ENCODE measurements around the gene MAN1A2. TPM values are rescaled to one million over a fixed set of nuclear protein-coding genes. Genes with fewer than 3 reads are reported as not detected.

MAN1A2 gene
- total RNA-seq, 5 donors from 2014 or later (not counting 1 experiment from before 2014, with no cell fraction given) = 43.3 to 64.4 (median 51.4) TPM

DNA sequence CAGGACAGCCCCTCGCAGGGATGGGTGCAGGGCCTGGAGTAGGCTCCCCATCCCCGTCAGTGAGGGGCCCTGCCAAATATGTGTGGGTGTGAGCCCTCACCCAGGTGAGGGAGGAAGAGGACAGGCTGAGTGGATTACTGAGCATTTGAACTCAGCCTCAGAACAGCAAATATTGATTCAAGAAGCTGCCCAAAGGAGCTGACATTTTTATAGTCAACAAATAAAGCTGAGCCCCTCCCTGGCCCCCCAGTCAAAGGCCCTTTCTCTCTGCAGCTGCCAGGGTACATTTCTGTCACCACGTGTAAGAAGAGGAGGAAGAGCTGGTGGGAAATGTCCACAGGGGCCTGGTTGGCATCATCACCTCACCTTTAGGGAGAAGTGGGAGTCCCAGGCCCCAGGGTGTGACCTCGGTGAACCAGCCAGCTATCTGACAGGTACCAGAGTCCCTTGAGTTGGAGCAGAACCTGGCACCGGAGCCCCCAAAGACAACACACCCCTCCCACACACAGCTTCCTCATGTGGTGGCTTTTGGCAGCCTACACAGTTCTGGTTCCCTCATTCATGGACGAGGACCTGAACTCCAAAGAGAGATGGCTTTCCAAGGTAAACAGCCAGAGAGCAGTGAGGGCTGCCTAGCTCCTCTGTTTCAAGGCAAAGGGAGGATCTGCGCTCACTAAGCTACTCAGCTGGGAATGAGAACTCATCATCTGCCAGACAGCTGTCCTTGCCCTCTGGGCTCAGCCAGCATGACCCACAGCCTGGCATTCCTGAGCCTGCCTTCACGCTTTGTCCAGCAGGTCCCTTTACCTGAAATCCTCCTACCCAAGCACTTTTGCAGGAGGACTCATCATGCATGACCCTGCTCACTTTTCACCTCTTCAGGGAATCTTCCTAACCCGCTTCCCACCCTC, 195.6 kb downstream of the MAN1A2 start:
- no peaks in the 10 kb centered on the region for H3K36me3 ChIP-seq (ENCODE audit: control insufficient read depth in 2 of 2, extremely low read depth in 1 of 2, insufficient read depth in 1 of 2, low read length in 1 of 2)
- Mint-ChIP-seq H3K36me3 (peaks cover 5% of the 10 kb centered on the region), H3K4me3 (no peak overlapping the region), H3K9me3 (peaks cover 8 to 11% (median 8%) of the 10 kb centered on the region in 3 donors), H3K4me1 (no peaks in the 10 kb centered on the region), H3K27ac (no peak overlapping the region), H3K27me3 (no peaks in the 10 kb centered on the region)
- no peak for DNase-seq
- no peaks in the 10 kb centered on the region for H3K4me1 ChIP-seq (ENCODE audit: control insufficient read depth in 1 of 2, extremely low read depth in 1 of 2, insufficient read depth in 2 of 2, low read length in 2 of 2)
- peaks cover 0 to 17% of the 10 kb centered on the region in 2 experiments for H3K27me3 ChIP-seq (replicated peaks in 1 of 2; ENCODE audit: control insufficient read depth in 2 of 2, extremely low read depth in 1 of 2, insufficient read depth in 2 of 2, low read length in 1 of 2)
- no peak overlapping the region for H3K27ac ChIP-seq (ENCODE audit: low read length)
- H3K4me3 ChIP-seq (ENCODE audit: control insufficient read depth in 1 of 2, extremely low read depth in 1 of 2, low read length in 1 of 2) = no peak overlapping the region
- ATAC-seq (replicated peaks in 1 of 4) = no peak
- H3K9me3 ChIP-seq = no peaks in the 10 kb centered on the region
- CTCF ChIA-PET = interaction anchor here in 1 of 2 donors (0.7 kb wide), 1 partner anchor 1857 kb away, joined by 3 read pairs; no protein-coding TSS in a partner anchor
- 73% methylated on average over 5 of the region's 9 CpGs for WGBS (ENCODE audit: insufficient coverage)
- POLR2A ChIA-PET = interaction anchor here in 1 of 2 donors (0.7 kb wide), 1 partner anchor 382 kb away, joined by 3 read pairs; no protein-coding TSS in a partner anchor

DNA sequence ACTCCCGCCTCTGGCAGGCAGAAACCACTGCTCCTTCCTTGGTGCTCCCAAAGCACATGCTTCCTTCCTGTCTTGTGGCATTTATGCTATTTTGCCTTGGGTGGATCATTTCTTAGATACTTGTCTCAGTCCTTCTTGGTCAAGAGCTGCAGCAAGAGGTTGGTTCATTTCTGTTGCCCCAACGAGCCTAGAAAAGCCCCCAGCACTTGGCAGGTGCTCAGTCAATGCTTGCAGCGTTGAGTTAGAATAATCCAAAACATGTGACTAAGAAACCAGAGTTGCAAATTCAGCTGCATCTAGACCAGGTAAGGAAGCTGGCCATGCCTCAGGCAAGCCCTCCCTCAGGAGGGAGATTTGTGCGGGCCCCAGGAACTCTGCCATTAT, 196.2 kb downstream of the MAN1A2 start:
- Histone ChIP-seq H3K4me3 (ENCODE audit: control insufficient read depth in 1 of 2, extremely low read depth in 1 of 2, low read length in 1 of 2) (no peak overlapping the region), H3K36me3 (ENCODE audit: control insufficient read depth in 2 of 2, extremely low read depth in 1 of 2, insufficient read depth in 1 of 2, low read length in 1 of 2) (no peaks in the 10 kb centered on the region), H3K4me1 (ENCODE audit: control insufficient read depth in 1 of 2, extremely low read depth in 1 of 2, insufficient read depth in 2 of 2, low read length in 2 of 2) (no peaks in the 10 kb centered on the region), H3K27ac (ENCODE audit: low read length) (no peak overlapping the region), H3K9me3 (no peaks in the 10 kb centered on the region), H3K27me3 (replicated peaks in 1 of 2; ENCODE audit: control insufficient read depth in 2 of 2, extremely low read depth in 1 of 2, insufficient read depth in 2 of 2, low read length in 1 of 2) (peaks cover 0 to 17% of the 10 kb centered on the region in 2 experiments)
- Mint-ChIP-seq H3K9me3 (peaks cover 8 to 11% (median 8%) of the 10 kb centered on the region in 3 donors), H3K27me3 (no peaks in the 10 kb centered on the region), H3K27ac (no peak overlapping the region), H3K36me3 (peaks cover 5% of the 10 kb centered on the region), H3K4me1 (no peaks in the 10 kb centered on the region), H3K4me3 (no peak overlapping the region)
- ATAC-seq (replicated peaks in 1 of 4) = no peak
- ChIA-PET CTCF (no interaction called here), POLR2A (interaction anchor here in 1 of 2 donors (0.7 kb wide), 1 partner anchor 383 kb away, joined by 3 read pairs; no protein-coding TSS in a partner anchor)
- no peak for DNase-seq
- WGBS (ENCODE audit: insufficient coverage) = 73% methylated on average over 2 of the region's 4 CpGs

DNA sequence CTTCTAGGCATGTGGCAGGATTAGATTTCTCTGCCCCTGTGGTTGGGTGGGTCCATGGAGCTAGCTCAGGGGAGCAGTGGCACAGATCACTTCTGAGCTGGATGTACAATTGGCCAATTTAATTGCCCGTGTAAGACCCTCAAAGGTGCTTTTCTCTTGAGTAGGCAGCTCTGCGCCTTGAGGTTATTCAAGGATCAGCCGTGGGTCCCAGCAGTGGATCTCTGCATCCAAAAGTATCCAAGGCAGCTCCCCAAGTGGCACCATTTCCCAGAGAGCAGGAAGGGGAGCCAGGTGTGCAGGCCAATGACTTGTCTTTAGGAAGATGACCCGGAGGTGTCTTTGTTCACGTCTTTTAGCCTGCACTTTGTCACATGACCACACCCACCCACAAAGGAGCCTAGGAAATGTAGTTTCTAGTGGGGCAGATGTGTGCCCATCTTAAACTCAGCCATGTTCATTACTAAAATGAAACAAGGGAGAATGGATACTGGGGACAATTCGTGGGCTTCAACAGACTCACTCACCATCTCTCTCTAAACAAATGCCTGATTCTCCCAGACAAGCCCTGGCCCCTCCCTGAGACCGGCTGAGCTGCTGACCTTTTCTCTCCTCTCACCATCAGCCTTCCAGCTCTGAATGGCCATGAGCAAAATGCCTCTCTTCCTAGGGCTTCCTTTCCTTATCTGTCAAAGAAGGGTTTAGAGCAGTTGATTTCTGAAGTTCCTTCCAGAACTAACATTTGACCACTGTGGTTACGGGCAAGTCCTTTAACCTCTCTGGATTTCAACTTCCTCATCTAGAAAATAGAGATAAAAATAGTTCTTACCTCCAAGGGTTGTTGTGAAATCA, 197.2 kb downstream of the MAN1A2 start:
- H3K4me3 Mint-ChIP-seq = no peak overlapping the region
- Histone ChIP-seq H3K4me3 (ENCODE audit: control insufficient read depth in 1 of 2, extremely low read depth in 1 of 2, low read length in 1 of 2) (no peak overlapping the region), H3K9me3 (no peaks in the 10 kb centered on the region), H3K27me3 (replicated peaks in 1 of 2; ENCODE audit: control insufficient read depth in 2 of 2, extremely low read depth in 1 of 2, insufficient read depth in 2 of 2, low read length in 1 of 2) (peaks cover 0 to 17% of the 10 kb centered on the region in 2 experiments), H3K27ac (ENCODE audit: low read length) (no peak overlapping the region), H3K36me3 (ENCODE audit: control insufficient read depth in 2 of 2, extremely low read depth in 1 of 2, insufficient read depth in 1 of 2, low read length in 1 of 2) (no peaks in the 10 kb centered on the region), H3K4me1 (ENCODE audit: control insufficient read depth in 1 of 2, extremely low read depth in 1 of 2, insufficient read depth in 2 of 2, low read length in 2 of 2) (no peaks in the 10 kb centered on the region)
- ChIA-PET CTCF (interaction anchor here in 1 of 2 donors (1.0 kb wide), 1 partner anchor 30 kb away, joined by 3 read pairs; no protein-coding TSS in a partner anchor), POLR2A (interaction anchor here in 1 of 2 donors (0.6 kb wide), 1 partner anchor 52 kb away, joined by 3 read pairs; no protein-coding TSS in a partner anchor)
- DNase-seq (no peak), ATAC-seq (replicated peaks in 1 of 4) (no peak)
- H3K27ac Mint-ChIP-seq = no peak overlapping the region
- no peaks in the 10 kb centered on the region for H3K4me1 Mint-ChIP-seq
- no peaks in the 10 kb centered on the region for H3K27me3 Mint-ChIP-seq
- peaks cover 4 to 6% (median 5%) of the 10 kb centered on the region in 3 donors for H3K9me3 Mint-ChIP-seq
- WGBS (ENCODE audit: insufficient coverage) = 74% methylated on average over 5 of the region's 8 CpGs
- peaks cover under 1% of the 10 kb centered on the region for H3K36me3 Mint-ChIP-seq

DNA sequence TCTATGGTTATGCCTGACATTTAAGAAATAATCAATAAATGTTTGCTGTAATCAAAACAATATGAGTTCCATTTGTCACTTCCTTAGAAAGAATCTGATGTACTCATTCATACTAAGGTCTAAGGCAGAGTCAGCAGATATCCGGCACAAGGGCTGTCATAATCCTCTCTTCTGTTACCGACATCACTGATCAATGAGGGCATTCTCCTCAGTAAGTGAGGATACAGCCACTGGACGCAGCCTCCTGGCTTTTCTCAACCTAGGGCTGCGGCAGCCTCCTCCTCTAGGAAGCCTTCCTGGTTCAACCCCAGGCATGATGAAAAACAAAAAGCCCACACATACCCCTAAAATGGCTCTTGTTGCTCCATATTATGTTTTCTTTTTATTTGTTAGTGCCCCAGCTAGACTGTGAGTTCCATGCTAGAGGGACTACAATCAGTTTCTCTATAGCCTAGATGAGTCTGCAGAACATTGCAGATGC, 197.9 kb downstream of the MAN1A2 start:
- H3K27me3 ChIP-seq (replicated peaks in 1 of 2; ENCODE audit: control insufficient read depth in 2 of 2, extremely low read depth in 1 of 2, insufficient read depth in 2 of 2, low read length in 1 of 2) = peaks cover 0 to 17% of the 10 kb centered on the region in 2 experiments
- Mint-ChIP-seq H3K27ac (no peak overlapping the region), H3K27me3 (no peaks in the 10 kb centered on the region), H3K36me3 (no peaks in the 10 kb centered on the region), H3K9me3 (peaks cover 0 to under 1% (median 0%) of the 10 kb centered on the region in 3 donors), H3K4me1 (peaks cover 0 to 4% (median 3%) of the 10 kb centered on the region in 3 donors), H3K4me3 (no peak overlapping the region)
- CTCF ChIA-PET = no interaction called here
- H3K4me3 ChIP-seq (ENCODE audit: control insufficient read depth in 1 of 2, extremely low read depth in 1 of 2, low read length in 1 of 2) = no peak overlapping the region
- H3K27ac ChIP-seq (ENCODE audit: low read length) = no peak overlapping the region
- no peaks in the 10 kb centered on the region for H3K9me3 ChIP-seq
- POLR2A ChIA-PET = no interaction called here
- 90% methylated on average over 2 of the region's 4 CpGs for WGBS (ENCODE audit: insufficient coverage)
- ATAC-seq (replicated peaks in 1 of 4) = no peak
- H3K36me3 ChIP-seq (ENCODE audit: control insufficient read depth in 2 of 2, extremely low read depth in 1 of 2, insufficient read depth in 1 of 2, low read length in 1 of 2) = no peaks in the 10 kb centered on the region
- DNase-seq = no peak
- H3K4me1 ChIP-seq (ENCODE audit: control insufficient read depth in 1 of 2, extremely low read depth in 1 of 2, insufficient read depth in 2 of 2, low read length in 2 of 2) = no peaks in the 10 kb centered on the region

DNA sequence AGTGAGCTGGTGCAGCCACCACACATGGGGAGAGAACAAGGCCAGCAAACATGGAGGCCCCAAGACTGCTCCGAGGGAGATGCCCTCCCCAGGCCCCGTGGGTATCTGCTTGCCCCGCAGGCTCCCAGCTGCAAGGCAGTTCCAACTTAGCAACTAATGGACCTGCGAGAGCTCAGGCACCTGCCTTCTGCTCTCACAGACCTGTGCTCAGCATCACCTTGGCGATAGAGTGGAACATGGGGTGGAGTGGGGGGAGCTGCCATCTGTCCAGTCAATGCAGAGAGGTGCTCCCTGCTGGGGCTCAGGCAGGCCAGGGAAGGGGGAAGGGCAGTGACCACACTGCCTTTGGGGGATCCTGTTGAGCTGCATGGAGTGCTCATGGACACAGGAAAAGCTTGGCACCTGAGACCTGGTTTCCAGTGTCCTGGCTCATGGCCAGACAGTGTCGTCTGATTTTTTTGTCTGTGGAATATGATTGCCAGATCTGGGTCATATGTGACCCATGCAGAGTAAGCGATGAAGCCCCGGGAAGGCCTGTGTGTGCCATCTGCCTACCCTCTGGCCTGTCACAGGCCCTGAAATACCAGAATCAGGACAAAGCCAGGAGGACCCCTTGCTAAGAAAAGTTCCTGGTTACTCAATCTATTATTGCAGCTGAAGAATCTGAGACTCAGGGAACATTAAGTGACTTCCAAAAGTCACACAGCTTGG, 198.7 kb downstream of the MAN1A2 start:
- no peaks in the 10 kb centered on the region for H3K9me3 Mint-ChIP-seq
- ATAC-seq (replicated peaks in 1 of 4) (no peak), DNase-seq (no peak)
- 87% methylated on average over 5 of the region's 8 CpGs for WGBS (ENCODE audit: insufficient coverage)
- ChIA-PET POLR2A (no interaction called here), CTCF (no interaction called here)
- no peak overlapping the region for H3K27ac ChIP-seq (ENCODE audit: low read length)
- H3K4me3 Mint-ChIP-seq = no peak overlapping the region
- peaks cover 0 to 17% of the 10 kb centered on the region in 2 experiments for H3K27me3 ChIP-seq (replicated peaks in 1 of 2; ENCODE audit: control insufficient read depth in 2 of 2, extremely low read depth in 1 of 2, insufficient read depth in 2 of 2, low read length in 1 of 2)
- H3K4me1 Mint-ChIP-seq = peaks cover 0 to 6% (median 4%) of the 10 kb centered on the region in 3 donors
- H3K9me3 ChIP-seq = no peaks in the 10 kb centered on the region
- no peaks in the 10 kb centered on the region for H3K27me3 Mint-ChIP-seq
- no peaks in the 10 kb centered on the region for H3K4me1 ChIP-seq (ENCODE audit: control insufficient read depth in 1 of 2, extremely low read depth in 1 of 2, insufficient read depth in 2 of 2, low read length in 2 of 2)
- no peak overlapping the region for H3K27ac Mint-ChIP-seq
- H3K4me3 ChIP-seq (ENCODE audit: control insufficient read depth in 1 of 2, extremely low read depth in 1 of 2, low read length in 1 of 2) = no peak overlapping the region
- no peaks in the 10 kb centered on the region for H3K36me3 Mint-ChIP-seq
- no peaks in the 10 kb centered on the region for H3K36me3 ChIP-seq (ENCODE audit: control insufficient read depth in 2 of 2, extremely low read depth in 1 of 2, insufficient read depth in 1 of 2, low read length in 1 of 2)
